Left ventricle myocardium inferior (tissue), 1 donor: ENCODE results near the gene C20orf202. TPM values are rescaled to one million over a fixed set of nuclear protein-coding genes. Genes with fewer than 3 reads are reported as not detected.

Experiments
- DNase-seq: peaks from one replicate; pipeline ENCODE4 v3.0.0-alpha.2; 2020
- H3K27ac ChIP-seq: fragments of 200-600 bp; replicated peaks from 2 replicates; pipeline ENCODE4 v1.8.0; 2021
- H3K27me3 ChIP-seq: fragments of 200-600 bp; 2 replicates; pipeline ENCODE4 v1.8.0; 2021; ENCODE audit warnings: low read depth
- H3K36me3 ChIP-seq: fragments of 200-600 bp; 2 replicates; pipeline ENCODE4 v1.8.0; 2021
- H3K4me1 ChIP-seq: fragments of 200-600 bp; 2 replicates; pipeline ENCODE4 v1.8.0; 2021
- H3K4me3 ChIP-seq: fragments of 200-600 bp; 2 replicates; pipeline ENCODE4 v1.8.0; 2021; ENCODE audit warnings: mild to moderate bottlenecking, moderate library complexity
- H3K9me3 ChIP-seq: fragments of 200-600 bp; replicated peaks from 2 replicates; pipeline ENCODE4 v1.8.0; 2021
- CTCF ChIP-seq: fragments of 200-600 bp; IDR thresholded peaks from 2 replicates; pipeline ENCODE4 v1.8.0; 2021; ENCODE audit warnings: antibody characterized with exemption, mild to moderate bottlenecking, borderline replicate concordance
- intact Hi-C: fragments of 100-400 bp; cut with micrococcal nuclease; formaldehyde crosslinking; loops from one replicate; pipeline ENCODE4 v1.11.0; 2022
- total RNA-seq: library from RNA; stranded (reverse); fragmentation: NEBNext Ultra II Directional; extraction: Animal tissue kit (Norgen Biotek cat#: 25700); gene quantifications from one replicate; pipeline ENCODE4 v1.2.1, GENCODE V29; 2021
- donor health status: DM: no; HTN: yes; CAD: no; lungs with severe emphysema.

The C20orf202 gene
- total RNA-seq, 1 donor from 2014 or later = 0.41 TPM

DNA sequence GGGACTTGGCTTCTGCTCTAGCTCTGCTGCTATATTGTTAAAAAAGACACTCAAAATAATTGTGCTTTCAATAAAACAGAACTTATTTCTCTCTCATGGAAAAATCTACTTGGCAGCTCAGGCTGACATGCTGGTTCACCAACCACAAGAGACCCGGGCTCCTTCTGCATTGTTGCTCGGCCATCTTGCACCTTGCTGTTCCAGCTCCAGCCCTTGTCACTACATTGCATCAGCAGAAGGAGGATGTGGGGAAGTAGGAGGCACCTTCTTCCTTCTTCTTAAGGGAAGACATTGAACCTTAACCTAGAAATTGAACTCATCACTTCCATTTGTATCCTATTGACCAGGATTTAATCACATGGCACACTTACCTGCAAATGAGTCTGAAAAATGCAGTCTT, 6.6 kb upstream of the C20orf202 start:
- H3K4me1 ChIP-seq = no peaks in the 10 kb centered on the region
- DNase-seq = no peak
- intact Hi-C loops = no loop called here
- no peaks in the 10 kb centered on the region for H3K36me3 ChIP-seq
- no peaks in the 10 kb centered on the region for H3K27me3 ChIP-seq
- H3K4me3 ChIP-seq = no peak overlapping the region
- H3K9me3 ChIP-seq = no peaks in the 10 kb centered on the region
- H3K27ac ChIP-seq = no peak overlapping the region
- no peak for TF ChIP-seq CTCF

DNA sequence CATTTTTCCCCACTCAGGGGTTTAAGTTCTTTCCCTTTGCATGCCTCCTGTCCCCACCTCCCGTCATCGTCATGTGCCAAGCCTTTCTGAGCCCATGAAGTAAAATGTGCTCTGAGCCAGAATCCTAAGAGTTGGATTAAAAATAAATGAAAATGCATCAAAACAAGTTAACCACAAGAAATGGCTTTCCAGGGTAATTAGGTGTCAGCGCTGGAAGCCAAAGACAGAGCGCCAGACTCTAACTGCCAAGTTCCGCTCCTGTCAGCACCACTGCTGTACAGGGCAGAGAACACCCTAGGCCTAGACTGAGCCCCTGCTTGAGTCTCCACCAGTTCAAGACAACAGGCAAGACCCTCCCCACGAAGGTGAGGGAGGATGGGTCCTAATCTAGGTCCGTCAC, 5.5 kb upstream of the C20orf202 start:
- TF ChIP-seq CTCF = no peak
- Histone ChIP-seq H3K9me3 (no peaks in the 10 kb centered on the region), H3K27me3 (no peaks in the 10 kb centered on the region), H3K4me3 (no peak overlapping the region), H3K36me3 (no peaks in the 10 kb centered on the region), H3K4me1 (no peaks in the 10 kb centered on the region), H3K27ac (no peak overlapping the region)
- intact Hi-C loops = no loop called here
- DNase-seq = no peak

- no peak for DNase-seq
- Histone ChIP-seq H3K4me1 (peaks cover 8% of the 10 kb centered on the region), H3K36me3 (no peaks in the 10 kb centered on the region), H3K4me3 (no peak overlapping the region), H3K9me3 (no peaks in the 10 kb centered on the region), H3K27ac (no peak overlapping the region), H3K27me3 (no peaks in the 10 kb centered on the region)
- no peak for TF ChIP-seq CTCF
- intact Hi-C loops = no loop called here
Observed at GRCh38 chr20:1198751-1199150, 4.5 kb upstream of the C20orf202 start.

DNA sequence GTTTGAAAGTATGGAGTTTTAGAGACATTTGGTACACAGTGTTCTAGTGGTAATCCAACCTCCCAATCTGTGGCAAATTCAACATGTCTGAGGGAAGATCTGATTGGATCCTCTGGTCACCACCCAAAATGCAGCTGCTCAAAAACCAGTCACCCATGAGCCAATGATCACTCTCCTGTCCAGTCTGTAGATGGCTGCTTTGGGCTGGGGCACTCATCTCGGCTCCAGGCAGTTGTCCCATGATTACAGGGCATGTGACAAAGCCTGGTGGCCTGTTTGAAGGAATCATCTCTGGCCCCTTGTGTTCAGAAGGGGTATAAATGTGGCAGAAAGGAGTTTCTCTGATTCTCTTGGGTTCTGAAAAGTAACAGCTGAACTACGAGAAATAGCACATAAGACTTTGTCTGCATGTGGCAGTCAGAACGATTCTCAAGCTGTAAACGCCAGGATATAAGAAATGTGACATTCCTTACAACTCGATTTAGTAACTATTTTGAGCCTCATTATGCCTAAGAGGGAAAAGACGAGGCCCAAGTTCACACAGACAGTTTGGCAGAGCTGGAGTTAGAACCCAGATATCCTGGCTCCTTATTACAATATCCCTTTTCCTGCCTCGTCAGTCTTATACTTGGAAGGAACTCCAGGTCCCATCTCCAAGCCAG, 3.9 kb upstream of the C20orf202 start:
- H3K27ac ChIP-seq = no peak overlapping the region
- intact Hi-C loops = no loop called here

GRCh38 chr20:1199964-1200363, 3.3 kb upstream of the C20orf202 start:
- no peak for DNase-seq
- Histone ChIP-seq H3K27ac (no peak overlapping the region), H3K36me3 (no peaks in the 10 kb centered on the region), H3K27me3 (no peaks in the 10 kb centered on the region), H3K4me3 (no peak overlapping the region), H3K9me3 (no peaks in the 10 kb centered on the region), H3K4me1 (peaks cover 15% of the 10 kb centered on the region)
- no peak for TF ChIP-seq CTCF
- intact Hi-C loops = no loop called here

More for the DNA sequence above, 3.9 kb upstream of the C20orf202 start:
- peaks cover 14% of the 10 kb centered on the region for H3K4me1 ChIP-seq
- H3K4me3 ChIP-seq = no peak overlapping the region
- no peak for DNase-seq
- H3K36me3 ChIP-seq = no peaks in the 10 kb centered on the region
- no peaks in the 10 kb centered on the region for H3K9me3 ChIP-seq
- TF ChIP-seq CTCF = no peak
- H3K27me3 ChIP-seq = no peaks in the 10 kb centered on the region
